ENCODE data around the gene PCDHGB2. TPM values are rescaled to one million over a fixed set of nuclear protein-coding genes. Genes with fewer than 3 reads are reported as not detected.
"Not testable (repeated sequence)": the region's sequence is repeated elsewhere in the genome, so short reads cannot be mapped to it uniquely, and the experiment has no call there.

PCDHGB2 gene
- total RNA-seq, 1 donor from 2014 or later, result 2.1 TPM

DNA sequence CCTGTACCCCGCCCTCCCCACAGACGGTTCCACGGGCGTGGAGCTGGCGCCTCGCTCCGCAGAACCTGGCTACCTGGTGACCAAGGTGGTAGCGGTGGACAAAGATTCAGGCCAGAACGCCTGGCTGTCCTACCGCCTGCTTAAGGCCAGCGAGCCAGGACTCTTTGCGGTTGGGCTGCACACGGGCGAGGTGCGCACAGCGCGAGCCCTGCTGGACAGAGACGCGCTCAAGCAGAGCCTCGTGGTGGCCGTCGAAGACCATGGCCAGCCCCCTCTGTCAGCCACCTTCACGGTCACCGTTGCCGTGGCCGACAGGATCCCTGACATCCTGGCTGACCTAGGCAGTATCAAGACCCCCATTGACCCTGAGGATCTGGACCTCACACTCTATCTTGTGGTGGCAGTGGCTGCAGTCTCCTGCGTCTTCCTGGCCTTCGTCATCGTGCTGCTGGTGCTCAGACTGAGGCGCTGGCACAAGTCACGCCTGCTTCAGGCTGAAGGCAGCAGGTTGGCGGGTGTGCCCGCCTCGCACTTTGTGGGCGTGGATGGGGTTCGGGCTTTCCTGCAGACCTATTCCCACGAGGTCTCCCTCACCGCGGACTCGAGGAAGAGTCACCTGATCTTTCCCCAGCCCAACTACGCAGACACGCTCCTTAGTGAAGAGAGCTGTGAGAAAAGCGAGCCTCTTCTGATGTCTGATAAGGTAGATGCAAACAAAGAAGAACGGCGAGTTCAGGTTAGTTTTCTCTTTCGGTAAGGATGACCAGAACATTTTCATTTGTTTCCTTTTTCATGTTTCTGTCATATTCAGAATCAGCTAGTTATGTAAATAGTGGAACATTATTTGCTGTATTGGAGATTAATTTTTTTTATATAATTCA is 6.5 kb downstream of the PCDHGB2 start:
- Histone ChIP-seq H3K4me1 (ENCODE audit: control insufficient read depth in 3 of 3, insufficient read depth in 3 of 3, low read length in 3 of 3) (peaks cover 0 to 5% (median 0%) of the 10 kb centered on the region in 3 donors), H3K27ac (ENCODE audit: low read depth, low read length) (no peak overlapping the region), H3K27me3 (ENCODE audit: control insufficient read depth in 3 of 3, insufficient read depth in 3 of 3, low read length in 3 of 3) (peaks cover 12 to 26% (median 16%) of the 10 kb centered on the region in 3 donors), H3K36me3 (ENCODE audit: control insufficient read depth in 3 of 3, insufficient read depth in 3 of 3, low read length in 3 of 3) (peaks cover 0 to 15% (median 7%) of the 10 kb centered on the region in 3 donors), H3K9me3 (ENCODE audit: control insufficient read depth in 3 of 3, low read length in 3 of 3) (peaks cover 14 to 37% (median 28%) of the 10 kb centered on the region in 3 donors), H3K9ac (ENCODE audit: low read depth in 1 of 3, low read length in 3 of 3) (no peak overlapping the region), H3K4me3 (ENCODE audit: low read length in 3 of 3) (peak overlapping the region in 1 of 3 donors; percentile 27)

DNA sequence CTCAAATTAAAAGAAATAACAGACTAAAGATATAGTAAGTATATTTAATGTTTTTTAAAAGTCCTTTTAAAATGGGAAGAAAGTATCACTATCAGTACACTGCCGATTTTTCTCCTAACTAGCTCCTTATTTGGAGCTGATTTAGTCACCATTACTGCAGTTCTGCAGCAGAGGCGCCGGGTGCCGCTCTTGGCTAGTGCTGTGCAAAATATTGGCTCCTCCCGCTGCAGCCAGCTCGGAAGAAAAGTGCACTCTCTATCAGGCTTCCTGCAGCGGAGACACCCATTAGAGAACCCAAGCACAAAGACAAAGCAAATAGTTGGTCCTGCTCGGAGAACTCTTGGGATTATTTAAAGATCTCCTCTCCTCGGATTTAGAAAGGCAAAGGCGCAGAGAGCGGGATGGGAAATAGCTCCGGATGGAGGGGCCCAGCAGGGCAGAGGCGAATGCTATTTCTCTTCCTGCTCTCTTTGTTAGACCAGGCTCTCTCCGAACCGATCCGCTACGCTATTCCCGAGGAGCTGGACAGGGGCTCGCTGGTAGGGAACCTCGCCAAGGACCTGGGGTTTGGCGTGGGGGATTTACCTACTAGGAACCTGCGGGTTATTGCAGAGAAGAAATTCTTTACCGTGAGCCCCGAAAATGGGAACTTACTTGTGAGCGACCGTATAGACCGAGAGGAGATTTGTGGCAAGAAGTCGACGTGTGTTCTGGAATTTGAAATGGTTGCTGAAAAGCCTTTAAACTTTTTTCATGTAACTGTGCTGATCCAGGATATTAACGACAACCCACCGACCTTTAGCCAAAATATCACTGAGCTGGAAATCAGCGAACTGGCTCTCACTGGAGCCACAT is 10.4 kb downstream of the PCDHGB2 start, which contains the start of gene PCDHGB3:
TSS of gene PCDHGB3 (plus strand) at position 249 of the 855 bp plus-strand sequence. CDS start at position 402, 153 bp downstream.
- H3K27ac ChIP-seq (ENCODE audit: low read depth, low read length), result no peak within 1 kb of the TSS
- H3K9me3 ChIP-seq (ENCODE audit: control insufficient read depth in 3 of 3, low read length in 3 of 3), result peaks cover 30 to 44% (median 32%) of the 10 kb centered on the region in 3 donors
- peak within 1 kb of the TSS; percentile 34 to 54 (median 42) for H3K9ac ChIP-seq (ENCODE audit: low read depth in 1 of 3, low read length in 3 of 3)
- peaks cover 16 to 18% (median 17%) of the 10 kb centered on the region in 3 donors for H3K27me3 ChIP-seq (ENCODE audit: control insufficient read depth in 3 of 3, insufficient read depth in 3 of 3, low read length in 3 of 3)
- H3K4me3 ChIP-seq (ENCODE audit: low read length in 3 of 3), result peak within 1 kb of the TSS; percentile 55 to 61 (median 58)
- peaks cover 0 to 14% (median 5%) of the 10 kb centered on the region in 3 donors for H3K36me3 ChIP-seq (ENCODE audit: control insufficient read depth in 3 of 3, insufficient read depth in 3 of 3, low read length in 3 of 3)
- peaks cover 0 to 11% (median 0%) of the 10 kb centered on the region in 3 donors for H3K4me1 ChIP-seq (ENCODE audit: control insufficient read depth in 3 of 3, insufficient read depth in 3 of 3, low read length in 3 of 3)

DNA sequence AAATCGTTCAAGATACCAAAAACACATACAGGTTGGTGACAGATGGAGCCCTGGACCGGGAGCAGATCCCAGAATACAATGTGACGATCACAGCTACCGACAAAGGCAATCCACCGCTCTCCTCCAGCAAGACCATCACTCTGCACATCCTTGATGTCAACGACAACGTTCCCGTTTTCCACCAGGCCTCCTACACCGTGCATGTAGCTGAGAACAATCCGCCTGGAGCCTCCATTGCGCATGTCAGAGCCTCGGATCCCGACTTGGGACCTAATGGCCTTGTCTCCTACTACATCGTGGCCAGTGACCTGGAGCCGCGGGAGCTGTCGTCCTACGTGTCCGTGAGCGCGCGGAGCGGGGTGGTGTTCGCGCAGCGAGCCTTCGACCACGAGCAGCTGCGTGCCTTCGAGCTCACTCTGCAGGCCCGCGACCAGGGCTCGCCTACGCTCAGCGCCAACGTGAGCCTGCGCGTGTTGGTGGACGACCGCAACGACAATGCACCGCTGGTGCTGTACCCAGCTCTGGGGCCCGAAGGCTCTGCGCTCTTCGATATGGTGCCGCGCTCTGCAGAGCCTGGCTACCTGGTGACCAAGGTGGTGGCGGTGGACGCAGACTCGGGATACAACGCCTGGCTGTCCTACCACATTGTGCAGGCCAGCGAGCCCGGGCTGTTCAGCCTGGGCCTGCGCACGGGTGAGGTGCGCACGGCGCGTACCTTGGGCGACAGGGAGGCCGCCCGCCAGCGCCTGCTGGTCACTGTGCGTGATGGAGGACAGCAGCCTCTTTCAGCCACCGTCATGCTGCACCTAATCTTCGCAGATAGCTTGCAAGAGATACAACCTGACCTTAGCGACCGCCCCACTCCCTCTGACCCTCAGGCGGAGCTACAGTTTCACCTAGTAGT is 12.0 kb downstream of the PCDHGB2 start:
- no peak overlapping the region for H3K27ac ChIP-seq (ENCODE audit: low read depth, low read length)

DNA sequence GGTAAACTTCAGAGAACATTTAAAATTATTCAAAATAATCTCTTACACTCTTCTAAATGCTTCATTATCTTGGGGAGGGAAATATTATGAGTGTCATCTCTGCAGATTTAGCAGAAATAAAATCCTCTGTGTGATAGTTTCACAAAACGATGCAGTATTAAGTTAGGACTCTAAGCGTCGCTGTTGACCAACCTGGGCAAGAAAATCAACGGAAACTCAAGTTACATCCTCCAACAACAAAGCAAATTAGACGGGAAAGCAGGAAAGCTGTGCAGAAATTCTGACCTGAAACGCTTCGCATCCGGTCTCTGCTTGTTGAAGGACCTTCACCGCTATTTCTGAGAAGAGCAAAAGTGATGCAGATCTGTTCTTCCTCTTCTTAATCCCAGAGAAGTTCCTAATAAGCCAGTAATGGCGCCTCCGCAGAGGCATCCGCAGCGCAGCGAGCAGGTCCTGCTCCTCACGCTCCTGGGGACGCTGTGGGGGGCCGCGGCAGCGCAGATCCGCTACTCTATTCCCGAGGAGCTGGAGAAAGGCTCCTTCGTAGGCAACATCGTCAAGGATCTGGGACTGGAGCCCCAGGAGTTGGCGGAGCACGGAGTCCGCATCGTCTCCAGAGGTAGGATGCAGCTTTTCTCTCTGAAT is 14.0 kb downstream of the PCDHGB2 start, which contains the start of gene PCDHGA6:
TSS of gene PCDHGA6 (plus strand) at position 219 of the 645 bp plus-strand sequence. CDS start at position 412, 193 bp downstream.
- H3K4me3 ChIP-seq (ENCODE audit: low read length in 3 of 3), result peak within 1 kb of the TSS; percentile 57 to 63 (median 61)
- H3K27ac ChIP-seq (ENCODE audit: low read depth, low read length), result no peak within 1 kb of the TSS

More for the DNA sequence above, 12.0 kb downstream of the PCDHGB2 start:
- peak overlapping the region; percentile 33 to 41 (median 36) for H3K4me3 ChIP-seq (ENCODE audit: low read length in 3 of 3)
- H3K4me1 ChIP-seq (ENCODE audit: control insufficient read depth in 3 of 3, insufficient read depth in 3 of 3, low read length in 3 of 3), result peaks cover 0 to 11% (median 0%) of the 10 kb centered on the region in 3 donors
- peaks cover 9 to 17% (median 10%) of the 10 kb centered on the region in 3 donors for H3K27me3 ChIP-seq (ENCODE audit: control insufficient read depth in 3 of 3, insufficient read depth in 3 of 3, low read length in 3 of 3)
- H3K9ac ChIP-seq (ENCODE audit: low read depth in 1 of 3, low read length in 3 of 3), result no peak overlapping the region
- peaks cover 0 to 10% (median 2%) of the 10 kb centered on the region in 3 donors for H3K36me3 ChIP-seq (ENCODE audit: control insufficient read depth in 3 of 3, insufficient read depth in 3 of 3, low read length in 3 of 3)
- peaks cover 21 to 41% (median 28%) of the 10 kb centered on the region in 3 donors for H3K9me3 ChIP-seq (ENCODE audit: control insufficient read depth in 3 of 3, low read length in 3 of 3)

DNA sequence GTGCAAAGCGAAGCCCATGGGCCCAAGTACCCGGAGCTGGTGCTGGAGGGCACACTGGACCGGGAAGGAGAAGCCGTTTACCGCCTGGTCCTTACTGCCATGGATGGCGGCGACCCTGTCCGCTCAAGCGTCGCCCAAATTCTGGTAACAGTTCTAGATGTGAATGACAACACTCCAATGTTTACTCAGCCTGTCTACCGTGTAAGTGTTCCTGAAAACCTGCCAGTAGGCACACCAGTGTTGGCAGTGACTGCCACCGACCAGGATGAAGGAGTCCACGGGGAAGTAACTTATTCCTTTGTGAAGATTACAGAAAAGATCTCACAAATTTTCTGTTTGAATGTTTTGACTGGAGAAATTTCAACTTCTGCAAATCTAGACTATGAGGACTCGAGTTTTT is 14.8 kb downstream of the PCDHGB2 start:
- H3K4me3 ChIP-seq (ENCODE audit: low read length in 3 of 3), result peak overlapping the region; percentile 41 to 61 (median 57)
- peaks cover 0 to 10% (median 2%) of the 10 kb centered on the region in 3 donors for H3K36me3 ChIP-seq (ENCODE audit: control insufficient read depth in 3 of 3, insufficient read depth in 3 of 3, low read length in 3 of 3)
- peaks cover 0 to 11% (median 0%) of the 10 kb centered on the region in 3 donors for H3K4me1 ChIP-seq (ENCODE audit: control insufficient read depth in 3 of 3, insufficient read depth in 3 of 3, low read length in 3 of 3)
- H3K27me3 ChIP-seq (ENCODE audit: control insufficient read depth in 3 of 3, insufficient read depth in 3 of 3, low read length in 3 of 3), result peaks cover 9 to 17% (median 10%) of the 10 kb centered on the region in 3 donors
- H3K9ac ChIP-seq (ENCODE audit: low read depth in 1 of 3, low read length in 3 of 3), result no peak overlapping the region
- H3K27ac ChIP-seq (ENCODE audit: low read depth, low read length), result no peak overlapping the region
- peaks cover 21 to 41% (median 24%) of the 10 kb centered on the region in 3 donors for H3K9me3 ChIP-seq (ENCODE audit: control insufficient read depth in 3 of 3, low read length in 3 of 3)

More for the DNA sequence above, 14.0 kb downstream of the PCDHGB2 start, which contains the start of gene PCDHGA6:
- H3K27me3 ChIP-seq (ENCODE audit: control insufficient read depth in 3 of 3, insufficient read depth in 3 of 3, low read length in 3 of 3), result peaks cover 9 to 17% (median 10%) of the 10 kb centered on the region in 3 donors
- peak within 1 kb of the TSS in 1 of 3 donors; percentile 33 for H3K9ac ChIP-seq (ENCODE audit: low read depth in 1 of 3, low read length in 3 of 3)
- H3K4me1 ChIP-seq (ENCODE audit: control insufficient read depth in 3 of 3, insufficient read depth in 3 of 3, low read length in 3 of 3), result peaks cover 0 to 11% (median 0%) of the 10 kb centered on the region in 3 donors
- H3K9me3 ChIP-seq (ENCODE audit: control insufficient read depth in 3 of 3, low read length in 3 of 3), result peaks cover 21 to 41% (median 26%) of the 10 kb centered on the region in 3 donors
- peaks cover 0 to 10% (median 2%) of the 10 kb centered on the region in 3 donors for H3K36me3 ChIP-seq (ENCODE audit: control insufficient read depth in 3 of 3, insufficient read depth in 3 of 3, low read length in 3 of 3)

DNA sequence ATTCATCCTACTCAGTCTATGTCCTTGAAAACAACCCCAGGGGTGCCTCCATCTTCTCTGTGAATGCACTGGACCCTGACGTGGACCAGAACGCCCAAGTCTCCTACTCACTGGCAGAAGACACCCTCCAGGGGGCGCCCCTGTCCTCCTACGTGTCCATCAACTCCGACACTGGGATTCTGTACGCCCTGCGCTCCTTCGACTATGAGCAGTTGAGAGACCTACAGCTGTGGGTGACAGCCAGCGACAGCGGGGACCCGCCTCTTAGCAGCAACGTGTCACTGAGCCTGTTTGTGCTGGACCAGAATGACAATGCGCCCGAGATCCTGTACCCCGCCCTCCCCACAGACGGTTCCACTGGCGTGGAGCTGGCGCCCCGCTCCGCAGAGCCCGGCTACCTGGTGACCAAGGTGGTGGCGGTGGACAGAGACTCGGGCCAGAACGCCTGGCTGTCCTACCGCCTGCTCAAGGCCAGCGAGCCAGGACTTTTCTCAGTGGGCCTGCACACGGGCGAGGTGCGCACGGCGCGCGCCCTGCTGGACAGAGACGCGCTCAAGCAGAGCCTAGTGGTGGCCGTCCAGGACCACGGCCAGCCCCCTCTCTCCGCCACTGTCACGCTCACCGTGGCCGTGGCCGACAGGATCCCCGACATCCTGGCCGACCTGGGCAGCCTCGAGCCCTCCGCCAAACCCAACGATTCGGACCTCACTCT is 15.8 kb downstream of the PCDHGB2 start:
- H3K27ac ChIP-seq (ENCODE audit: low read depth, low read length); H3K4me3 ChIP-seq (ENCODE audit: low read length in 3 of 3); H3K9ac ChIP-seq (ENCODE audit: low read depth in 1 of 3, low read length in 3 of 3); H3K36me3 ChIP-seq (ENCODE audit: control insufficient read depth in 3 of 3, insufficient read depth in 3 of 3, low read length in 3 of 3): not testable (repeated sequence)
- Histone ChIP-seq H3K27me3 (ENCODE audit: control insufficient read depth in 3 of 3, insufficient read depth in 3 of 3, low read length in 3 of 3) (peaks cover 9 to 17% (median 10%) of the 10 kb centered on the region in 3 donors), H3K9me3 (ENCODE audit: control insufficient read depth in 3 of 3, low read length in 3 of 3) (peaks cover 21 to 36% (median 21%) of the 10 kb centered on the region in 3 donors), H3K4me1 (ENCODE audit: control insufficient read depth in 3 of 3, insufficient read depth in 3 of 3, low read length in 3 of 3) (peaks cover 0 to 10% (median 0%) of the 10 kb centered on the region in 3 donors)

DNA sequence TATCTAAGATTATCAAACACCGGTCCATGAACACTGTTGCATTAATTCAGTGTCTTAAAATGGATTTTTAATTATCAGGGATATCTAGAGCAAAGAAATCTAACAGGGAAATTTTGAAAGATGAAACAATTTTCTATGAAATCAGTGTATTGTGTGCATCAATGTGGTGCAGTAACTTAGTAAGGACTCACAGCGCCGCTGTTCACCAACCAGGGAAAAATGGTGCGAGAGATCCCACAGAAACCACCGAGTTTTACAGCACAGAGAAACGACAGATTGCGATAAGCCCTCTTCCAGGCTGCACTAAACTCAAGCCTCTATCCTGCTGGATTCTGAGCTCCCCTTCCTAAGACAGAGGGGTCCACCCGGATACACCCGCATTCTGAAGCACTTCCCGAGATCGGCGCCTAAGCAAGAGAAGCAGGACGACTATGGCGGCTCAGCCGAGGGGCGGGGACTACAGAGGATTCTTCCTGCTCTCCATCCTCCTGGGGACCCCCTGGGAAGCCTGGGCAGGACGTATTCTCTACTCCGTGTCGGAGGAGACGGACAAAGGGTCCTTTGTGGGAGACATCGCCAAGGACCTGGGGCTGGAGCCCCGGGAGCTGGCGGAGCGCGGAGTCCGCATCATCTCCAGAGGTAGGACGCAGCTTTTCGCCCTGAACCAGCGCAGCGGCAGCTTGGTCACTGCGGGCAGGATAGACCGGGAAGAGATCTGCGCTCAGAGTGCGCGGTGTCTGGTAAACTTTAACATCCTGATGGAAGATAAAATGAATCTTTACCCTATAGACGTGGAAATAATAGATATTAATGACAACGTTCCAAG is 22.9 kb downstream of the PCDHGB2 start, which contains the start of gene PCDHGA7:
TSS of gene PCDHGA7 (plus strand) at position 274 of the 826 bp plus-strand sequence. CDS start at position 432, 158 bp downstream.
- Histone ChIP-seq H3K9ac (ENCODE audit: low read depth in 1 of 3, low read length in 3 of 3) (peak within 1 kb of the TSS in 1 of 3 donors; percentile 78), H3K4me1 (ENCODE audit: control insufficient read depth in 3 of 3, insufficient read depth in 3 of 3, low read length in 3 of 3) (peaks cover 0 to 5% (median 0%) of the 10 kb centered on the region in 3 donors), H3K9me3 (ENCODE audit: control insufficient read depth in 3 of 3, low read length in 3 of 3) (peaks cover 8 to 24% (median 14%) of the 10 kb centered on the region in 3 donors), H3K27ac (ENCODE audit: low read depth, low read length) (no peak within 1 kb of the TSS), H3K4me3 (ENCODE audit: low read length in 3 of 3) (peak within 1 kb of the TSS; percentile 58 to 69 (median 61)), H3K36me3 (ENCODE audit: control insufficient read depth in 3 of 3, insufficient read depth in 3 of 3, low read length in 3 of 3) (no peaks in the 10 kb centered on the region), H3K27me3 (ENCODE audit: control insufficient read depth in 3 of 3, insufficient read depth in 3 of 3, low read length in 3 of 3) (peaks cover 0 to 3% (median 0%) of the 10 kb centered on the region in 3 donors)

Measured in skeletal muscle tissue (tissue), 4 donors.